IMR-90 (cell line): ENCODE results near the gene MYBPH. TPM values are rescaled to one million over a fixed set of nuclear protein-coding genes. Genes with fewer than 3 reads are reported as not detected.

Source experiments
- ATAC-seq: fragments of 200-7000 bp; cut with Tn5 transposase; 2 replicates; pipeline ENCODE4 v1.9.1; 2020; ENCODE audit warnings: low read depth, mild to moderate bottlenecking, moderate library complexity
- BruUV-seq: library from RNA; stranded (reverse); fragments of 400-500 nt; replicated peaks from 2 replicates; lab custom pipeline; 2021; lab: Mats Ljungman, UMichigan
- CTCF ChIA-PET: fragments of 300-600 bp; formaldehyde crosslinking; extraction: SDS; loops from one replicate; lab custom pipeline; 2021; ENCODE audit warnings: antibody characterized with exemption; lab: Yijun Ruan, JAX
- POLR2A ChIA-PET: fragments of 300-600 bp; sonication (Branson Sonifier 250); formaldehyde crosslinking; loops from one replicate; lab custom pipeline; 2022; ENCODE audit warnings: antibody characterized with exemption; ENCODE audit not compliant: unreplicated experiment; lab: Charles Lee
- DNase-seq: peaks from one replicate; pipeline ENCODE4 v3.0.0; 2013
- H2AFZ ChIP-seq: replicated peaks from 2 replicates; pipeline ENCODE3; 2013; ENCODE audit warnings: low read length, mild to moderate bottlenecking; ENCODE audit not compliant: poor library complexity
- H2AK5ac ChIP-seq: 2 replicates; pipeline ENCODE4 v1.6.1; 2013; ENCODE audit warnings: low read depth, low read length, inconsistent platforms
- H2AK9ac ChIP-seq: replicated peaks from 2 replicates; pipeline ENCODE3; 2013; ENCODE audit warnings: mild to moderate bottlenecking, low read depth, low read length, moderate library complexity; ENCODE audit not compliant: poor library complexity
- H2BK120ac ChIP-seq: 2 replicates; pipeline ENCODE4 v1.6.1; 2013; ENCODE audit warnings: low read depth, low read length, inconsistent platforms
- H2BK15ac ChIP-seq: 3 replicates; pipeline ENCODE4 v1.6.1; 2013; ENCODE audit warnings: low read depth, low read length, inconsistent platforms
- H2BK20ac ChIP-seq: 2 replicates; pipeline ENCODE4 v1.6.1; 2013; ENCODE audit warnings: low read depth, mild to moderate bottlenecking, inconsistent platforms, low read length, moderate library complexity
- H2BK5ac ChIP-seq: 2 replicates; pipeline ENCODE4 v1.6.1; 2013; ENCODE audit warnings: mild to moderate bottlenecking, low read depth, low read length, inconsistent platforms; ENCODE audit not compliant: poor library complexity, severe bottlenecking
- H3K14ac ChIP-seq: replicated peaks from 2 replicates; pipeline ENCODE4 v1.6.1; 2013; ENCODE audit warnings: low read depth, low read length, inconsistent platforms
- H3K18ac ChIP-seq: 2 replicates; pipeline ENCODE4 v1.6.1; 2013; ENCODE audit warnings: low read depth, low read length, control low read depth
- H3K23ac ChIP-seq: 2 replicates; pipeline ENCODE4 v1.6.1; 2013; ENCODE audit warnings: low read depth, low read length, inconsistent platforms
- H3K27ac ChIP-seq: 2 replicates; pipeline ENCODE4 v1.5.1; 2013; ENCODE audit warnings: mild to moderate bottlenecking, control low read depth, low read length; ENCODE audit not compliant: insufficient read depth
- H3K27me3 ChIP-seq: 2 replicates; pipeline ENCODE4 v1.6.1; 2013; ENCODE audit warnings: low read length; ENCODE audit not compliant: control insufficient read depth, insufficient read depth
- H3K36me3 ChIP-seq: 2 replicates; pipeline ENCODE4 v1.6.1; 2013; ENCODE audit warnings: low read length, mixed read lengths; ENCODE audit not compliant: control insufficient read depth, insufficient read depth
- H3K4ac ChIP-seq: 2 replicates; pipeline ENCODE4 v1.6.1; 2013; ENCODE audit warnings: low read depth, low read length, inconsistent platforms
- H3K4me1 ChIP-seq: 2 replicates; pipeline ENCODE4 v1.6.1; 2013; ENCODE audit warnings: low read length, mixed read lengths; ENCODE audit not compliant: control insufficient read depth, insufficient read depth
- H3K4me2 ChIP-seq: 2 replicates; pipeline ENCODE4 v1.6.1; 2013; ENCODE audit warnings: low read depth, mild to moderate bottlenecking, control low read depth, low read length, moderate library complexity
- H3K4me3 ChIP-seq: 2 replicates; pipeline ENCODE4 v1.5.1; 2013; ENCODE audit warnings: low read depth, mild to moderate bottlenecking, control low read depth, low read length, moderate library complexity; ENCODE audit not compliant: insufficient read depth
- H3K56ac ChIP-seq: 2 replicates; pipeline ENCODE4 v1.6.1; 2013; ENCODE audit warnings: low read length, inconsistent platforms; ENCODE audit not compliant: insufficient read depth; ENCODE audit errors: extremely low read depth
- H3K79me1 ChIP-seq, 2 experiments: 2 replicates each; pipeline ENCODE4 v1.6.1; 2013; ENCODE audit warnings: low read length in 2 of 2, inconsistent platforms in 1 of 2, low read depth in 1 of 2
- H3K9ac ChIP-seq: 2 replicates; pipeline ENCODE4 v1.6.1; 2013; ENCODE audit warnings: low read depth, low read length, control low read depth
- H3K9me1 ChIP-seq: 2 replicates; pipeline ENCODE4 v1.6.1; 2013; ENCODE audit warnings: low read length, inconsistent platforms; ENCODE audit not compliant: insufficient read depth
- H3K9me3 ChIP-seq: 2 replicates; pipeline ENCODE4 v1.6.1; 2013; ENCODE audit warnings: low read length; ENCODE audit not compliant: control insufficient read depth, insufficient read depth
- H4K20me1 ChIP-seq: 2 replicates; pipeline ENCODE4 v1.6.1; 2013; ENCODE audit warnings: low read length, inconsistent platforms; ENCODE audit not compliant: insufficient read depth
- H4K5ac ChIP-seq: 2 replicates; pipeline ENCODE4 v1.6.1; 2013; ENCODE audit warnings: mild to moderate bottlenecking, low read depth, low read length, control low read depth
- H4K8ac ChIP-seq, 2 experiments: 2 replicates each; pipeline ENCODE4 v1.6.1; 2013; ENCODE audit warnings: low read depth in 2 of 2, low read length in 2 of 2, control low read depth in 1 of 2, inconsistent platforms in 1 of 2
- H4K91ac ChIP-seq: 2 replicates; pipeline ENCODE4 v1.6.1; 2013; ENCODE audit warnings: low read depth, low read length, inconsistent platforms; ENCODE audit not compliant: insufficient read depth
- CEBPB ChIP-seq: IDR thresholded peaks from 2 replicates; pipeline ENCODE4 v1.6.1; 2012; ENCODE audit warnings: low read depth, low read length, improper control_type of control experiment
- SMC3 ChIP-seq: fragments of 150-350 bp; IDR thresholded peaks from 2 replicates; pipeline ENCODE4 v1.6.1; 2016; ENCODE audit warnings: low read depth, mild to moderate bottlenecking, antibody characterized with exemption, low read length, moderate library complexity
- WGBS, 2 experiments: methylation state at CpG; one replicate each; pipeline versions ENCODE4 v1.1.5 to v1.1.7; 2013; ENCODE audit warnings: missing lambda C conversion rate in 2 of 2; ENCODE audit not compliant: insufficient read length in 1 of 2; ENCODE audit errors: extremely low coverage in 2 of 2; 5-methylcytosine and 5-hydroxymethylcytosine counted together
- dilution Hi-C: fragments of 300-500 bp; cut with HindIII; formaldehyde crosslinking; loops from one replicate; pipeline ENCODE4 v1.14.3; 2018; ENCODE audit warnings: low sequenced_read_pairs; ENCODE audit not compliant: unreplicated experiment
- in situ Hi-C: fragments of 300-500 bp; cut with MboI; formaldehyde crosslinking; loops from 3 replicates; pipeline ENCODE4 v1.14.3; 2019; ENCODE audit warnings: low sequenced_read_pairs, inconsistent platforms, mixed read lengths
- intact Hi-C: fragments of 100-400 bp; cut with micrococcal nuclease; formaldehyde crosslinking; loops from 2 replicates; pipeline ENCODE4 v1.10.0; 2022
- polyA plus RNA-seq, 3 experiments: library from polyadenylated mRNA; depleted of rRNA; stranded (reverse); fragments of >200 nt; gene quantifications; 2 replicates each; pipeline ENCODE4 v1.2.3, GENCODE V29; 2012; ENCODE audit warnings: low replicate concordance in 1 of 3
- total RNA-seq: library from RNA; depleted of rRNA; stranded (reverse); fragments of >200 nt; gene quantifications from 2 replicates; pipeline ENCODE4 v1.2.3, GENCODE V29; 2012

Gene MYBPH
- total and polyA plus RNA-seq, 2 of the 4 experiments (the other 2 are of a cell fraction), result not detected

- no peak overlapping the region for H3K4ac ChIP-seq
- H3K18ac ChIP-seq, result no peak overlapping the region
- H3K4me2 ChIP-seq, result no peak overlapping the region
- H4K20me1 ChIP-seq, result no peaks in the 10 kb centered on the region
- H3K4me1 ChIP-seq, result no peaks in the 10 kb centered on the region; the same call in 1 of the 2 replicates
- H3K56ac ChIP-seq, result no peak overlapping the region
- H3K23ac ChIP-seq, result no peak overlapping the region
- H2AFZ ChIP-seq, result no peak overlapping the region
- H4K8ac ChIP-seq, result no peak overlapping the region
- H2BK20ac ChIP-seq, result no peak overlapping the region
- H3K14ac ChIP-seq, result no peak overlapping the region
- no peak overlapping the region for H2AK5ac ChIP-seq
- ChIA-PET CTCF (interaction anchor here (1.2 kb wide), 1 partner anchor 14 kb away, joined by 3 read pairs; no protein-coding TSS in a partner anchor), POLR2A (no interaction called here)
- no peak overlapping the region for H3K9ac ChIP-seq
- intact Hi-C loops, result no loop called here
- H2BK120ac ChIP-seq, result no peak overlapping the region
- whole genome bisulfite sequencing, 2 experiments, result 89% methylated on average over 3 of the region's 5 CpGs; no CpG with 5 or more reads in 1 of the 2 experiments
- no peaks in the 10 kb centered on the region for H3K79me1 ChIP-seq
- no peak overlapping the region for H4K5ac ChIP-seq
- TF ChIP-seq CEBPB (no peak), SMC3 (no peak)
- ATAC-seq, result no peak
- H2AK9ac ChIP-seq, result no peak overlapping the region
- H3K27ac ChIP-seq, result no peak overlapping the region
- H4K91ac ChIP-seq, result no peak overlapping the region
- DNase-seq, result no peak
- no peak overlapping the region for H3K4me3 ChIP-seq
- no TSS peak for BruUV-seq
- in situ Hi-C loops, result no loop called here
- peaks cover 2% of the 10 kb centered on the region; the same call in 1 of the 2 replicates for H3K9me3 ChIP-seq
- H3K9me1 ChIP-seq, result no peaks in the 10 kb centered on the region
- no peaks in the 10 kb centered on the region; the same call in 1 of the 2 replicates for H3K27me3 ChIP-seq
- H3K36me3 ChIP-seq, result no peaks in the 10 kb centered on the region
- no peak overlapping the region for H2BK5ac ChIP-seq
- dilution Hi-C loops, result no loop called here
- H2BK15ac ChIP-seq, result no peak overlapping the region
Observed at GRCh38 chr1:203147376-203147775, 28.2 kb downstream of the MYBPH start.
